HG02884 (cell line): Measurements from ENCODE around the gene PRKX.
"Not testable (repeated sequence)": the region's sequence is repeated elsewhere in the genome, so short reads cannot be mapped to it uniquely, and the experiment has no call there.

Experiments
- ATAC-seq: cut with Tn5 transposase; IDR thresholded peaks from one replicate; pipeline ENCODE4 v1.9.1; 2021; ENCODE audit warnings: mild to moderate bottlenecking, moderate library complexity; ENCODE audit not compliant: unreplicated experiment

PRKX gene

GRCh38 chrX:3585719-3586118, 127.7 kb downstream of the PRKX start:
- ATAC-seq: no peak

- no peak for ATAC-seq
Observed at GRCh38 chrX:3584415-3584996, 128.9 kb downstream of the PRKX start.

DNA sequence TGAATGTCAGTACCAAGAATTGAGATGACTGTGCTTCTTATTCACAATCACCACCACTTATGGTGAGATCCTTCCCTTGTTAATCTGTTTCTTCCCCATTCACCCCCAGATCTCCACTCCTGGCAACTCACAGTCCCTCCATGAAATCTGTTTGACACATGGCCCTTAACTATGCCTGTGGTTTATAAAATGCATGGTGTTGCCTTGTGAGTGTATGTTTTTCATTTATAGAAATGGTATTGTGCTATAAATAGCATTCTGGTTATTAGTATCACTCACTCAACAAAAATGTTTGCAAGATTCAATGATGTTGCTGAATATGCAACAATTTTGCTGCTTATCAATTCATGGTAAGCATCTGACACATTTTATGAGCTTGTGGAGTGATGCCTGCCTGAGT, 131.0 kb downstream of the PRKX start:
- no peak for ATAC-seq

- no peak for ATAC-seq
Observed at GRCh38 chrX:3581609-3582108, 131.8 kb downstream of the PRKX start.

DNA sequence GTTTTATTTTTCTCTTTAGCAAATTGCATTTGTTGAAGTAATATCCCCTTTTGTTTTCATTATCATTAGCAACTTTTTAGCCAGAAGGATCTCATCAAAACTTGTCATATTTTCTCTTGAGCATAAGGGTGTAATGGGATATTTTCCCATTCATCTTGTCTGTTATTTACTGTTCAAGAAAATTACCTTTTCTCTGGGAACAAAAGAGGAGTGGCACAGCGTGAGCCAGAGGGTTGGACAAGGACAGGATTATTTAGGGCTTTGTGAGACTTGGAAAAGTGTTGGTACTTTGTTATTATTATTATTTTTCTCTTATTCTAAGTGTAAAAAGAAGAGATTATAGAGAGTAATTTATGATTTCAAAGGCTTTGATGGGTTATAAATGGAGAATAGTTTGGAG, 135.9 kb downstream of the PRKX start:
- ATAC-seq: no peak

- no peak for ATAC-seq
Observed at GRCh38 chrX:3576886-3577501, 136.5 kb downstream of the PRKX start.

- no peak for ATAC-seq
Observed at GRCh38 chrX:3567686-3568085, 145.8 kb downstream of the PRKX start.

- ATAC-seq: no peak
Observed at GRCh38 chrX:3563451-3563850, 150.0 kb downstream of the PRKX start.

GRCh38 chrX:3560010-3560409, 153.4 kb downstream of the PRKX start:
- not testable (repeated sequence) for ATAC-seq
